Activated CD8-positive, alpha-beta memory T cell treated with anti-CD3 and anti-CD28 coated beads, Interleukin-2, amount 10 ng/mL, durations not matched to agents 7 days and 5 days (primary cell): ENCODE data around the gene RHBDL1. TPM values are rescaled to one million over a fixed set of nuclear protein-coding genes. Genes with fewer than 3 reads are reported as not detected.

Source experiments
- ATAC-seq: fragments of 150-1000 bp; cut with Tn5 transposase; one replicate; pipeline ENCODE4 v1.10.0; 2021; ENCODE audit warnings: moderate library complexity
- CTCF ChIA-PET: fragments of 350-600 bp; sonication (Branson Sonifier 250); formaldehyde crosslinking; loops from one replicate; lab custom pipeline; 2021; ENCODE audit warnings: antibody characterized with exemption; lab: Charles Lee
- DNase-seq: peaks from one replicate; pipeline ENCODE4 v3.0.0-alpha.2; 2020
- H3K27ac Mint-ChIP-seq: one replicate; pipeline ENCODE4 v1.8.0; 2021; ENCODE audit warnings: mild to moderate bottlenecking, mixed read lengths
- H3K27me3 Mint-ChIP-seq: one replicate; pipeline ENCODE4 v1.8.0; 2021; ENCODE audit warnings: mixed read lengths
- H3K36me3 Mint-ChIP-seq: one replicate; pipeline ENCODE4 v1.8.0; 2021; ENCODE audit warnings: mild to moderate bottlenecking, mixed read lengths
- H3K4me1 Mint-ChIP-seq: one replicate; pipeline ENCODE4 v1.8.0; 2021; ENCODE audit warnings: mixed read lengths
- H3K4me3 Mint-ChIP-seq: one replicate; pipeline ENCODE4 v1.8.0; 2021; ENCODE audit warnings: mild to moderate bottlenecking, moderate library complexity, mixed read lengths
- H3K9me3 Mint-ChIP-seq: one replicate; pipeline ENCODE4 v1.8.0; 2022; ENCODE audit warnings: low read depth, mixed read lengths
- total RNA-seq, 2 experiments: library from RNA; stranded (reverse); gene quantifications; one replicate each; pipeline ENCODE4 v1.2.3, GENCODE V29; 2021

RHBDL1 gene
- total RNA-seq, 2 experiments from 2014 or later: 0.37 to 0.79 TPM

- peak overlapping the region; percentile 60 for H3K4me3 Mint-ChIP-seq
- no peak for DNase-seq
- H3K27ac Mint-ChIP-seq: no peak overlapping the region
- ATAC-seq: peak; percentile 17
- H3K27me3 Mint-ChIP-seq: peaks cover 14% of the 10 kb centered on the region
- CTCF ChIA-PET: interaction anchor here (1.0 to 6.4 kb wide), 8 partner anchors 10 to 70 kb away, joined by 3 to 116 read pairs (median 9); partner anchors contain the start of genes CCDC78, CHTF18, CIAO3 and HAGHL
- no peaks in the 10 kb centered on the region for H3K9me3 Mint-ChIP-seq
- H3K4me1 Mint-ChIP-seq: peaks cover 25% of the 10 kb centered on the region
- no peaks in the 10 kb centered on the region for H3K36me3 Mint-ChIP-seq
Observed at GRCh38 chr16:715477-716199, 40.2 kb downstream of the RHBDL1 start.

- ATAC-seq: no peak
- Mint-ChIP-seq H3K4me1 (peaks cover 25% of the 10 kb centered on the region), H3K9me3 (no peaks in the 10 kb centered on the region), H3K4me3 (peak overlapping the region; percentile 60), H3K27me3 (peaks cover 14% of the 10 kb centered on the region), H3K27ac (no peak overlapping the region), H3K36me3 (no peaks in the 10 kb centered on the region)
- DNase-seq: no peak
- CTCF ChIA-PET: interaction anchor here (1.0 to 6.4 kb wide), 6 partner anchors 10 to 70 kb away, joined by 3 to 116 read pairs (median 18); partner anchors contain the start of genes CCDC78, CHTF18, CIAO3 and HAGHL
Observed at GRCh38 chr16:716200-716568, 40.7 kb downstream of the RHBDL1 start.

- Mint-ChIP-seq H3K27ac (no peak overlapping the region), H3K4me3 (no peak overlapping the region), H3K27me3 (peaks cover 14% of the 10 kb centered on the region), H3K36me3 (no peaks in the 10 kb centered on the region), H3K9me3 (no peaks in the 10 kb centered on the region), H3K4me1 (peaks cover 26% of the 10 kb centered on the region)
- ATAC-seq (no peak), DNase-seq (no peak)
- CTCF ChIA-PET: interaction anchor here (1.2 to 6.4 kb wide), 4 partner anchors 9 to 69 kb away, joined by 12 to 116 read pairs (median 28); partner anchors contain the start of genes CCDC78, CHTF18, CIAO3 and HAGHL
Observed at GRCh38 chr16:716768-717325, 41.4 kb downstream of the RHBDL1 start.

- Mint-ChIP-seq H3K27ac (no peak overlapping the region), H3K27me3 (peaks cover 12% of the 10 kb centered on the region), H3K9me3 (no peaks in the 10 kb centered on the region), H3K36me3 (no peaks in the 10 kb centered on the region), H3K4me1 (peaks cover 27% of the 10 kb centered on the region), H3K4me3 (no peak overlapping the region)
- CTCF ChIA-PET: interaction anchor here (6.4 kb wide), 1 partner anchor 68 kb away, joined by 116 read pairs; the partner anchor contains the start of genes CHTF18 and RPUSD1
- ATAC-seq (no peak), DNase-seq (no peak)
Observed at GRCh38 chr16:717450-718245, 42.2 kb downstream of the RHBDL1 start.

- Mint-ChIP-seq H3K27ac (no peak overlapping the region), H3K27me3 (peaks cover 9% of the 10 kb centered on the region), H3K4me1 (peaks cover 25% of the 10 kb centered on the region), H3K36me3 (no peaks in the 10 kb centered on the region), H3K4me3 (no peak overlapping the region), H3K9me3 (no peaks in the 10 kb centered on the region)
- CTCF ChIA-PET: no interaction called here
- no peak for DNase-seq
- no peak for ATAC-seq
Observed at GRCh38 chr16:718389-718788, 42.9 kb downstream of the RHBDL1 start.

GRCh38 chr16:718922-719321 is 43.5 kb downstream of the RHBDL1 start:
- Mint-ChIP-seq H3K4me3 (no peak overlapping the region), H3K36me3 (no peaks in the 10 kb centered on the region), H3K9me3 (no peaks in the 10 kb centered on the region), H3K27me3 (peaks cover 9% of the 10 kb centered on the region), H3K4me1 (peaks cover 25% of the 10 kb centered on the region), H3K27ac (no peak overlapping the region)
- ATAC-seq: no peak
- no peak for DNase-seq
- CTCF ChIA-PET: interaction anchor here (1.7 to 2.9 kb wide), 5 partner anchors 9 to 69 kb away, joined by 4 to 18 read pairs (median 7); partner anchors contain the start of genes CHTF18, RPUSD1 and STUB1

GRCh38 chr16:719815-720446 is 44.5 kb downstream of the RHBDL1 start:
- DNase-seq (no peak), ATAC-seq (peak; percentile 9)
- H3K4me3 Mint-ChIP-seq: peak overlapping the region; percentile 69
- H3K27me3 Mint-ChIP-seq: peaks cover 9% of the 10 kb centered on the region
- no peaks in the 10 kb centered on the region for H3K36me3 Mint-ChIP-seq
- H3K9me3 Mint-ChIP-seq: no peaks in the 10 kb centered on the region
- H3K27ac Mint-ChIP-seq: peak overlapping the region; percentile 72
- H3K4me1 Mint-ChIP-seq: peaks cover 25% of the 10 kb centered on the region
- CTCF ChIA-PET: interaction anchor here (0.7 to 2.9 kb wide), 14 partner anchors 7 to 296 kb away, joined by 3 to 18 read pairs (median 4); partner anchors contain the start of genes CHTF18, CIAO3, RPUSD1 and STUB1

GRCh38 chr16:720447-720989 is 45.0 kb downstream of the RHBDL1 start:
- H3K27me3 Mint-ChIP-seq: peaks cover 9% of the 10 kb centered on the region
- DNase-seq (peak; percentile 65), ATAC-seq (peak; percentile 21)
- peaks cover 25% of the 10 kb centered on the region for H3K4me1 Mint-ChIP-seq
- CTCF ChIA-PET: interaction anchor here (0.6 to 3.0 kb wide), 20 partner anchors 8 to 297 kb away, joined by 3 to 22 read pairs (median 4); partner anchors contain the start of genes CHTF18, CIAO3, RPUSD1 and STUB1
- peak overlapping the region; percentile 72 for H3K27ac Mint-ChIP-seq
- H3K4me3 Mint-ChIP-seq: peak overlapping the region; percentile 69
- no peaks in the 10 kb centered on the region for H3K36me3 Mint-ChIP-seq
- H3K9me3 Mint-ChIP-seq: no peaks in the 10 kb centered on the region

- H3K4me1 Mint-ChIP-seq: peaks cover 23% of the 10 kb centered on the region
- H3K4me3 Mint-ChIP-seq: peak within 1 kb of the TSS; percentile 69
- peaks cover 4% of the 10 kb centered on the region for H3K27me3 Mint-ChIP-seq
- CTCF ChIA-PET: interaction anchor here (0.6 to 3.0 kb wide), 14 partner anchors 9 to 297 kb away, joined by 3 to 22 read pairs (median 4); partner anchors contain the start of genes CIAO3, METTL26, STUB1 and WDR90
- H3K27ac Mint-ChIP-seq: peak within 1 kb of the TSS; percentile 72
- ATAC-seq (peak; percentile 72), DNase-seq (peak; percentile 83)
- no peaks in the 10 kb centered on the region for H3K36me3 Mint-ChIP-seq
- no peaks in the 10 kb centered on the region for H3K9me3 Mint-ChIP-seq
Observed at GRCh38 chr16:720990-721764, 45.7 kb downstream of the RHBDL1 start, which contains the start of gene ANTKMT. ANTKMT (plus strand) TSS chr16:721146; CDS start chr16:721275, 129 bp downstream.

GRCh38 chr16:721765-722540 is 46.5 kb downstream of the RHBDL1 start:
- no peak overlapping the region for H3K27ac Mint-ChIP-seq
- no peak overlapping the region for H3K4me3 Mint-ChIP-seq
- no peaks in the 10 kb centered on the region for H3K27me3 Mint-ChIP-seq
- H3K4me1 Mint-ChIP-seq: peaks cover 23% of the 10 kb centered on the region
- no peaks in the 10 kb centered on the region for H3K36me3 Mint-ChIP-seq
- CTCF ChIA-PET: interaction anchor here (0.6 to 5.2 kb wide), 15 partner anchors 8 to 481 kb away, joined by 3 to 22 read pairs (median 4); partner anchors contain the start of genes CHTF18, CIAO3, METTL26 and RPUSD1
- H3K9me3 Mint-ChIP-seq: no peaks in the 10 kb centered on the region
- no peak for ATAC-seq
- DNase-seq: no peak
